ENCODE data around the gene CCR8. TPM values are rescaled to one million over a fixed set of nuclear protein-coding genes. Genes with fewer than 3 reads are reported as not detected.

Gene CCR8
- total RNA-seq, 4 donors from 2014 or later: not detected

DNA sequence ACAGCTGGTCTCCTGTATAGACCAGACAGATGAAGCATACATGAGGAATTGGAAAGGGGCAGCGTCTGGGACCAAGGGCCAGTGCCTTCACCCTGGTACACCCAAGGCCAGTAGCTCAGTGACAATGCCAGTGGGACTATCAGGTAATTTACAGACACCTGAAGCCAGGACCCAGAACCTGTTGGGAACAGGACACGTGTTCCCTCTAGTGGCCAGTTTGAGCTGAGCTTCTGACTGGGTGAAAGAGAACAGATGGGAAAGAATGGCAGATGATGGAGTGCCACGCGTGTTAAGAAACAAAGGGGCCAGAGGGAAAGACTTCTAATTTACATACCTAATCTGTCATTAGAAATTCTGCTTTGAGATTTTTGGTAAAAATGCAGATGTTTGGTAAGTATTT lies 48.6 kb downstream of the CCR8 start:
- TF ChIP-seq, protein P1, sequence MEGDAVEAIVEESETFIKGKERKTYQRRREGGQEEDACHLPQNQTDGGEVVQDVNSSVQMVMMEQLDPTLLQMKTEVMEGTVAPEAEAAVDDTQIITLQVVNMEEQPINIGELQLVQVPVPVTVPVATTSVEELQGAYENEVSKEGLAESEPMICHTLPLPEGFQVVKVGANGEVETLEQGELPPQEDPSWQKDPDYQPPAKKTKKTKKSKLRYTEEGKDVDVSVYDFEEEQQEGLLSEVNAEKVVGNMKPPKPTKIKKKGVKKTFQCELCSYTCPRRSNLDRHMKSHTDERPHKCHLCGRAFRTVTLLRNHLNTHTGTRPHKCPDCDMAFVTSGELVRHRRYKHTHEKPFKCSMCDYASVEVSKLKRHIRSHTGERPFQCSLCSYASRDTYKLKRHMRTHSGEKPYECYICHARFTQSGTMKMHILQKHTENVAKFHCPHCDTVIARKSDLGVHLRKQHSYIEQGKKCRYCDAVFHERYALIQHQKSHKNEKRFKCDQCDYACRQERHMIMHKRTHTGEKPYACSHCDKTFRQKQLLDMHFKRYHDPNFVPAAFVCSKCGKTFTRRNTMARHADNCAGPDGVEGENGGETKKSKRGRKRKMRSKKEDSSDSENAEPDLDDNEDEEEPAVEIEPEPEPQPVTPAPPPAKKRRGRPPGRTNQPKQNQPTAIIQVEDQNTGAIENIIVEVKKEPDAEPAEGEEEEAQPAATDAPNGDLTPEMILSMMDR (IDR thresholded peaks at IDR 0.05 in 4 of 5, conservative IDR thresholded peaks at IDR 0.05 in 1 of 5): peak in 1 of 5 experiments; percentile 33
- TF ChIP-seq POLR2A (IDR thresholded peaks at IDR 0.05): no peak
- Histone ChIP-seq H3K36me3 (no peaks in the 10 kb centered on the region), H3K27me3 (no peaks in the 10 kb centered on the region), H3K4me1 (no peaks in the 10 kb centered on the region), H3K27ac (no peak overlapping the region), H3K4me3 (no peak overlapping the region), H3K9me3 (no peaks in the 10 kb centered on the region)
- in situ Hi-C loops (cut with MboI; ENCODE audit: low sequenced_read_pairs in 4 of 4) (loop anchor here in 1 of 4 donors (25.0 kb wide), 1 partner anchor 1084 kb away; the partner anchor contains the start of gene RPL14), intact Hi-C loops (cut with DNase I; ENCODE audit: low total_unique reads) (no loop called here)
- DNase-seq: no peak
- no peak for ATAC-seq

DNA sequence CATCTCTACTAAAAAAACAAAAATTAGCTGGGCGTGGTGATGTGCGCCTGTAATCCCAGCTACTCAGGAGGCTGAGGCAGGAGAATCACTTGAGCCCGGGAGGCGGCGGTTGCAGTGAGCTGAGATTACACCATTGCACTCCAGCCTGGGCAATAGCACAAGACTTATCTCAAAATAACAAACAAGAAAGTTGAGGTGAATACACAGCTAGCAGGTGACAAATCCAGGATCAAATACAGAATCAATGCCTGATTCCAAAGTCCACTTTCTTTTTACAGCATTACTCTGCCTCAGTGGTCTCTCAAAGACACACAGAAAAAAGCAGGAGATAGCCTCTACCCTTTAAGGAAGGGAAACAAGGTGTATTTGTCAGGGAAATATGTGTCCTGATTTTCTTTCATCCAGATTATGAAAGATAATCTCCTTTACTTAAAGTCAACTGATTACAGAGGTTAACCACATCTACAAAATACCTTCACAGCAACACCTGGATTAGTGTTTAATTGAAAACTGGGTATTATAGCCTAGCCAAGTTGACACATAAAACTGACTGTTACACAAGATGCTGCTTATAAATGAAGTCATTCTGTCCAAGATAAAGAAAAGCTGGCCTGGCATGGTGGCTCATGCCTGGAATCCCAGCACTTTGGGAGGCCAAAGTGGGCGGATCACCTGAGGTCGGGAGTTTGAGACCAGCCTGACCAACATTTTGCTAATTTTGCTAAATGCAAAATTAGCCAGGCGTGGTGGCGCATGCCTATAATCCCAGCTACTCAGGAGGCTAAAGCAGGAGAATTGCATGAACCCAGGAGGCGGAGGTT lies 49.7 kb downstream of the CCR8 start:
- H3K9me3 ChIP-seq: no peaks in the 10 kb centered on the region
- ATAC-seq: no peak
- no peak overlapping the region for H3K27ac ChIP-seq
- H3K36me3 ChIP-seq: no peaks in the 10 kb centered on the region
- TF ChIP-seq, protein P1 (IDR thresholded peaks at IDR 0.05 in 4 of 5, conservative IDR thresholded peaks at IDR 0.05 in 1 of 5): no peak
- TF ChIP-seq POLR2A (IDR thresholded peaks at IDR 0.05): no peak
- in situ Hi-C loops (cut with MboI; ENCODE audit: low sequenced_read_pairs in 4 of 4) (loop anchor here in 1 of 4 donors (25.0 kb wide), 1 partner anchor 1083 kb away; the partner anchor contains the start of gene RPL14), intact Hi-C loops (cut with DNase I; ENCODE audit: low total_unique reads) (no loop called here)
- no peak overlapping the region for H3K4me3 ChIP-seq
- DNase-seq: no peak
- H3K4me1 ChIP-seq: no peaks in the 10 kb centered on the region
- H3K27me3 ChIP-seq: no peaks in the 10 kb centered on the region

DNA sequence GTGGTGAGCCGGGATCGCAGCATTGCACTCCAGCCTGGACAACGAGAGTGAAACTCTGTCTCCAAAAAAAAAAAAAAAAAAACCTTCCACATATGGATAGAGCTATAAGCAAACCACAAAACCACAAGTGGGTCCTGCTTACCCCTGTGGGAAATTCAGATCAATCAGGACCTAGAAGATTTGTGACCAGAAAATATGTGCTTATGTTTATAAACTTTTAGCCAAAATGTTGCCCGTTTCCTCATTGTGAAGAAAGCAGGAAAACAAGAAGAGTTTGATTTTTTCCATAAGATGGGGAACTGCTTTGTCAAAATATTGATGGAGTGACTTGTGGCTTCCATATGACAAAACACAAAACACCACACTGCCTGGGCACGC lies 50.3 kb downstream of the CCR8 start:
- no peaks in the 10 kb centered on the region for H3K36me3 ChIP-seq
- no peak overlapping the region for H3K4me3 ChIP-seq
- peaks cover 2 to 5% of the 10 kb centered on the region in 2 donors for H3K4me1 ChIP-seq
- no peaks in the 10 kb centered on the region for H3K9me3 ChIP-seq
- intact Hi-C loops (cut with DNase I; ENCODE audit: low total_unique reads): loop anchor here (5.0 kb wide), 3 partner anchors 197 to 327 kb away; partner anchors contain the start of genes GORASP1, SCN11A, TTC21A and WDR48
- DNase-seq (no peak), ATAC-seq (no peak)
- TF ChIP-seq, protein P1 (IDR thresholded peaks at IDR 0.05 in 4 of 5, conservative IDR thresholded peaks at IDR 0.05 in 1 of 5): no peak
- TF ChIP-seq POLR2A (IDR thresholded peaks at IDR 0.05): no peak
- H3K27me3 ChIP-seq: no peaks in the 10 kb centered on the region
- in situ Hi-C loops (cut with MboI; ENCODE audit: low sequenced_read_pairs in 4 of 4): loop anchor here in 1 of 4 donors (25.0 kb wide), 1 partner anchor 1083 kb away; the partner anchor contains the start of gene RPL14
- H3K27ac ChIP-seq: no peak overlapping the region

DNA sequence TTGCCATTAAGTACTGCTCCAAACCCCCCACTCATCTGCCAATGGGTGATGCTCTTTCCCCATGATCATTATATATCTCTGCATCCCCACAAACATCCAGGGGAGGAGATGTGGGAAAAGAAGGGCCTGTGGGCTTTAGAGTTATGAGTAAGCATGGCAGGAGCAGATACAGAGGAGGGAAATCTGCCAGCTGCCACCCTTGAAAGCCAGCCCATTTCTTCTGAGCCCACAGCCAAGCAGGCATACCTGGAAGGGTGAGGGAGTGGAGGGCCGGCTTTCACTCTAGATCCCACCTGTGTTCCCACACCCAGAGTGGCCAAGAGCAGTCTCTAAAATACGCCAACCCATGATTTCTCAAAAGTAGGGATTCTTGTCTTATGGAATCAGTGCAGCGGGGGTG lies 51.9 kb downstream of the CCR8 start:
- no peak overlapping the region for H3K27ac ChIP-seq
- in situ Hi-C loops (cut with MboI; ENCODE audit: low sequenced_read_pairs in 4 of 4) (loop anchor here in 1 of 4 donors (25.0 kb wide), 1 partner anchor 1081 kb away; the partner anchor contains the start of gene RPL14), intact Hi-C loops (cut with DNase I; ENCODE audit: low total_unique reads) (loop anchor here (5.0 kb wide), 3 partner anchors 199 to 329 kb away; partner anchors contain the start of genes GORASP1, SCN11A, TTC21A and WDR48)
- DNase-seq (no peak), ATAC-seq (no peak)
- H3K9me3 ChIP-seq: no peaks in the 10 kb centered on the region
- H3K4me1 ChIP-seq: peaks cover 11 to 17% of the 10 kb centered on the region in 2 donors
- H3K4me3 ChIP-seq: no peak overlapping the region
- TF ChIP-seq POLR2A (IDR thresholded peaks at IDR 0.05): no peak
- TF ChIP-seq, protein P1 (IDR thresholded peaks at IDR 0.05 in 4 of 5, conservative IDR thresholded peaks at IDR 0.05 in 1 of 5): no peak
- H3K27me3 ChIP-seq: no peaks in the 10 kb centered on the region
- H3K36me3 ChIP-seq: no peaks in the 10 kb centered on the region

Other genes with a start within 250 kb of the CCR8 start
- gene GORASP1, start 222.1 kb upstream of the CCR8 start, total RNA-seq: 10 to 100 TPM; 34.3 to 81.9 (median 38.5) TPM
- gene TTC21A, start 222.0 kb upstream of the CCR8 start, total RNA-seq: 1 to 10 TPM in 2 of 4 donors, under 1 TPM in 2; 0.33 to 4.3 (median 1.1) TPM
- 10 to 100 TPM; 27.5 to 66.8 (median 42.3) TPM for gene CSRNP1, start 176.1 kb upstream of the CCR8 start, total RNA-seq
- 100 to 1,000 TPM in 2 of 4 donors, 10 to 100 TPM in 2; 52.4 to 329 (median 128) TPM for gene XIRP1, start 137.1 kb upstream of the CCR8 start, total RNA-seq
- under 1 TPM; 0.25 to 0.49 (median 0.35) TPM for gene CX3CR1, start 49.7 kb upstream of the CCR8 start, total RNA-seq
- gene SLC25A38, start 53.7 kb downstream of the CCR8 start, total RNA-seq: 10 to 100 TPM; 43.8 to 51.2 (median 48.2) TPM
- gene RPSA, start 77.0 kb downstream of the CCR8 start, total RNA-seq: 100 to 1,000 TPM; 644 to 857 (median 730) TPM
- not detected for gene MOBP, start 138.0 kb downstream of the CCR8 start, total RNA-seq

Measured in gastrocnemius medialis (tissue), 4 donors.